ENCODE measurements around the gene RIMS4. TPM values are rescaled to one million over a fixed set of nuclear protein-coding genes. Genes with fewer than 3 reads are reported as not detected.

The RIMS4 gene
- total RNA-seq = not detected

DNA sequence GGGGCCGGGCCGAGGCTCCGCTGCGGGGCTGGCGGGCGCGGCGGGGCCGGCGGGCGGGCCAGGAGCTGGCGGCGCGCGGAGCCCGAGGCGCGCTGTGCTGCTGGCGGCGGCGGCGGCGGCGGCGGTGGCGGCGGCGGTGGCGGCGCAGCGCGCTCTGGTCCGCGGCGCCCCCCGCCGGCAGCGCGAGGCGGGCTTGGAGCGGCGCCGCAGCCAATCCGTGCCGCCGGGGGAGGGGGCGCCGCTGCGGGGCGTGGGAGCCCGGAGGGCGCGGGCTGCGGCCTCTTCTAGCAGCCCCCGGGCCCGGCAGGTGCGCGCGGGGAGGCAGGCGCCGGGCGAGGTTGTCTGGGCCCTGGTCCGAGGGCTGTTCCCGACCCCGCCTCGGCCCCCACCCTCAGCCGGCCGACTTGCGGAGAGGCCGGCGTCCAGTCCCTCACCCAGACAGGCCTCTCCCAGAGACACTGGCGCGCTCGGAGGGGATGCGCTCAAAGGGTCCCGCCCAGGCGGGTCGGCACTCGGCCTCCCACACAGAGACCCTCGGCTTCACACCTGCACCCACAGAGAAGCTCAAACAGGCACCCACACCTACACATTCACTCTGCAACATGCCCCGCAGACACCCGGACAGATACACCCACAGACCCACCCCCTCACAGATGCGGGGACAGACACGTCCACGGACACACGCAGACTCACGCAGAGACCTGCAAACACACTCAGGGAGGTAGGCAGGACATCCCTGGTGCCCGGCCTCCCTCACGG is at the start of gene RIMS4:
Gene RIMS4 (minus strand): TSS at position 156 of the 759 bp plus-strand sequence. CDS start 275 bp downstream, outside the sequence.
- DNase-seq (ENCODE audit: low read depth in 2 of 3, low spot score in 2 of 3) = peak in 1 of 3 donors; percentile 14

DNA sequence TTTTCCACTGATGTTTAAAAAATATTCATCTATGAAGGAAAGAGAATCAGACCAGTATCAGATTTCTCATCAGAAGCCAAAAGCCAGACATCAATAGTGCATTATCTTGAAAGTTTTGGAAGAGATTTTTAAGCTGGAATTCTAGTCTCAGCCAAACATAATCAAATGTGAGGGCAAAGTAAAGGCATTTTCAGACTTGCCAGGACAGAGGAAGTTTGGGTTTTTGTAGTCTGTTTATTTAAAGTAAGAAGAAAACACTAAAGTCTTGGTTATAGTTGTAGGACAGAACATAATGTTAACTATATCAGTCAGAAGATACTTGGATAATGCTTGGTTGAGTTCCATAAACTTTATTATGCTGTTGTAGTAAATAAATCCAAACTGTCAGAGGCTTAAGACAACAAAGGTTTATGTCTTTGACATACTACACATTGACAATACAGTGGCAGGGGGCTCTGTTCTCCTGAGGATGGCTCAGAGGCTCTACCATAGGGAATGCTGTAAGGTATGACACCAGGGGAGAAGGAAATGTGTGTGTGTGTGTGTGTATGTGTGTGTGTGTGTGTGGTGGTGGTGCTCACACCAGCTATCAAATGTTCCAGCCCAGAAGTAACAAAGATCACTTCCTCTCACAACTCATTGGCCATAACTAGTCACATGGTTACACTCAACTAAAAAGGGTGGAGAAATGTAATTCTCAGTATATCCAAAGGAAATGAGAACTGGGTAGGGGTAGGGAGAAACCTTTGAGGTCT is 48.4 kb upstream of the RIMS4 start:
- no peak for DNase-seq (ENCODE audit: low read depth in 2 of 3, low spot score in 2 of 3)

DNA sequence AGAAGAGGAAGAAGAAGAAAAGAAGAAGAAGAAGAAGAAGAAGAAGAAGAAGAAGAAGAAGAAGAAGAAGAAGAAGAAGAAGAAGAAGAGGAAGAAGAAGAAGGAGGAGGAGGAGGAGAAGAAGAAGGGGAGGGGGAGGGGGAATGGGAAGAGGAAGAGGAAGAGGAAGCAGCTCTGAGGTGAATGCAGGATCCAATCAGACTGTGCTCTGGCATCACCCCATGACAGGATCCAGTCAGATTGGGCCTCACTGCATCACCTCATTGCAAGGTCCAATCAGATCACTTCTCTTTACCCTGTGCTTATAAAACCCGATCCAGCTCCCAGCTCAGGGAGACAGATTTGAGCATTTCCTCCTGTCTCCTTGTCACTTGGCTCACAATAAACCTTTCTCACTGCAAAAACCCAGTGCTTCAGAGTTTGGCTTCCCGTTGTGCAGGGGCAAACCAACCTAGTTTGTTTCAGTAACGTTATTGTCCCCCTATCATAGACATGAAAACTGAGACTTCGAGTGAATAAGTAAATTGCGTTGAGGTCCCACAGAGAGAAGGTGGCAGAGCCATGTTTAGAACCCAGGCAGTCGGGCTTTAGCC is 46.6 kb upstream of the RIMS4 start:
- no peak for DNase-seq (ENCODE audit: low read depth in 2 of 3, low spot score in 2 of 3)

DNA sequence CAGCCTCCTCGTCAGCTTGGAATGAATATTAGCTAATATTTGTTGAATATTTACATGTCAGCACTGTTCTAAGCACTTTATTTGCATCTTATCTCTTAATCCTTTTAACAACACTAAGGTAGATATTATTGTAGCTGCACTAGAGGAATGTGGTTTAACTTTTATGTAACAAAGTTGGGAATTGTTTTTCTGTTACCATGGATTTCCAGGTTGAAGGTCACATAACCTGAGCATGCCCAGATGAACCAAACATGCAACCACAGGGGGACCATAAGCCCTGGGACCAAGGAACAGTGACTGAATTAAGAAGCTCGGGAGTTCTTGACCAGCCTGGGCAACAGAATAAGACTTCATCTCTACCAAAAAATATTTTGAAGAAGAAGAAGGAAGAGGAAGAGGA is 46.1 kb upstream of the RIMS4 start:
- no peak for DNase-seq (ENCODE audit: low read depth in 2 of 3, low spot score in 2 of 3)

DNA sequence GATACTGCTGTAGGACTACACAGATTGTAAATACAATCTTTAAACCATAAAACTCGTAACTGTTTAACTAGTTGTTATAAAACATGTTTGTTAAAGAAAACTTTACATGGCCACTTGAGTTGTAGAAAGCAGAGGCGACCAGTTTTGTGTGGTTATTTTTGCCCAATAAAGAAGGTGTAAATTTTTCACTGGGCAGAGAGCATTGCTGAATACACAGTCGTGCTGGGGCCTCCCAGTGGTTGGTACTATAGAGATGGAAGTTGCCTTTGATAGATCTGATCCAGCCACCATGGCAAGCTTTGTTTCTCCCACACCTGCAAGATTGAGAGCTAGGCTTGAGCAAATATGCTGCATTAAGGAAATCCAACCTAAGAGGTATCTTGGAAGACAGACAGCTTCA is 41.2 kb upstream of the RIMS4 start:
- no peak for DNase-seq (ENCODE audit: low read depth in 2 of 3, low spot score in 2 of 3)

DNA sequence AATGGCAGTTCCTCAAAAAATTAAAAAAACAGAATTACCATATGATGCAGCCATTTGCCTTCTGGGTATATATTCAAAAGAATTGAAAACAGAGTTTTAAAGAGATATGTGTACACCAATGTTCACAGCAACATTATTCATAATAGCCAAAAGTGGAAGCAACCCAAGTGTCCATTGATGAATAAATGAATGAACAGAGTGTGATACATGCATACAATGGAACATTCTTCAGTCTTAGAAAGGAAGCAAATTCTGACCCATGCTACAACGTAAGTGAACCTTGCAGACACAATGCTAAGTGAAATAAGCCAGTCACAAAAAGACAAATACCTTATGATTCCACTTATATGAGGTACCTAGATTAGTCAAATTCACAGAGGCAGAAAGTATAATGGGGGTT is 40.5 kb upstream of the RIMS4 start:
- DNase-seq (ENCODE audit: low read depth in 2 of 3, low spot score in 2 of 3) = no peak

DNA sequence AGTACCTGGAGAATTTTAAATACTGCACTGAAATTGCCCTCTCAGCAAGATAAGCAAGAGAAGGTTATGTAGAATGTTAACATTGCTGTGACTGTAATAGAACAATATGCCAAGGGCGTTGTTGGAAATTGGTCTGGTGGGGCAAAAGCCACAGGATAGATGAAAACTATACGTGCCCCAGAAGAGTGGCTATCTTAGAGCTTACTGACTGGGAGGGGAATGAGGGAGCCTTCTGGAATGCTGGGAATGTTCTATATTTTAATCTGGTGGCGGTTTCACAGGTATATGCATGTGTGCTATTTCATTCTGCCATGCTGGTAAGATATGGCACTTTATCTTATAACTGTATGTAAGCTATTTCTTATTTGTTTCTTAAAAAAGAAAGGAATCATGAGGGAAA is 39.9 kb upstream of the RIMS4 start:
- DNase-seq (ENCODE audit: low read depth in 2 of 3, low spot score in 2 of 3) = no peak

DNA sequence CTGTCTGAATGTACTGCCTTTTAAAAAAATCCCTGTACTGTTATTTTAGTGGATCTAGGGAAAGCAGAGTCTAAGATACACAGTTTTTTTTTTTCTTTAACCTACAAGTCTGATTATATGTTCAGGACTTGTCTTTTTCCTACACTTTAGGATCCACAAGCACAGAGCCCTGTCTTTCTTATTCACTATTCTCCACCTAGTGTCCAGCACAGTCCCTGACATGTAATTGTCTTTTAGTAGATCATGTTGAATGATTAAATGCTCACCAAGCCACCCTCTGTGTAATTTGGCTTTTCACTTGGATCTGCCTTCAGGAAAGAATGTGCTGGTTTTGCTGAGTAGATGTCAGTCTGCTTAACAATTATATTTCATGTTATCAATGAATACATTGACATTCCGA is 39.4 kb upstream of the RIMS4 start:
- no peak for DNase-seq (ENCODE audit: low read depth in 2 of 3, low spot score in 2 of 3)

DNA sequence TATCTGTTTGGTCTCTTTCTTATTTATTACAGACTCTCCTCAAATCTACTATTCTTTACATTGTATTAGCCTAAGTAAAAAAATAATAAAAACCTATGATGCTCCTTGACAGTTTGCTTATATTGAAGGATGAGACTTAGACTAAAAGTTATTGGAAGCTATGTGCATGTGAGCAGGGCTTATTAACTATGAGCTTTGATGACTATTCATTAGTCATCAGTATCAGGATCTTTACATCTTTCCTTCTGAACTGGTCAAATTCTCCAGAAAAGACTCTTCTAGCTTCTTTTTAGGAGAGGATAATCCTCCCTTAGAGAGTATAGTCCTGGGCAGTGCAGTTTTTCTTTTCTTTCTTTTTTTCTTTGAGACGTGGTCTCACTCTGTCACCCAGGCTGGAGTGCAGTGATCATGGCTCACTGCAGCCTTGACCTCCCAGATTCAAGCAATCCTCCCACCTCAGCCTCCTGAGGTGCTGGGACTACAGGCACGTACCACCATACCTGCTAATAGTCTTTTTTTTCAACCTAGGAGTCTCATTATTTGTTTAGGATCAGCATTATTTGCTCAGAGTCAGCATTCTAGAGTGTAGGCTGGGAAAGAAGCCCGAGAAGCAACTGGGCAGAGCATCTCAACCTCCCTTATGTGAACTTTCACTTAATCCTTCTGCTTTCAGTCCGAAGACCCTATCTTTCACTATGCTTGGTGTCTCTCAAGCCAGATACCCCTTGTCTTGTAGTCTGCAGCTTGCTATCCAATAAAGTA is 38.1 kb upstream of the RIMS4 start:
- DNase-seq (ENCODE audit: low read depth in 2 of 3, low spot score in 2 of 3) = no peak

DNA sequence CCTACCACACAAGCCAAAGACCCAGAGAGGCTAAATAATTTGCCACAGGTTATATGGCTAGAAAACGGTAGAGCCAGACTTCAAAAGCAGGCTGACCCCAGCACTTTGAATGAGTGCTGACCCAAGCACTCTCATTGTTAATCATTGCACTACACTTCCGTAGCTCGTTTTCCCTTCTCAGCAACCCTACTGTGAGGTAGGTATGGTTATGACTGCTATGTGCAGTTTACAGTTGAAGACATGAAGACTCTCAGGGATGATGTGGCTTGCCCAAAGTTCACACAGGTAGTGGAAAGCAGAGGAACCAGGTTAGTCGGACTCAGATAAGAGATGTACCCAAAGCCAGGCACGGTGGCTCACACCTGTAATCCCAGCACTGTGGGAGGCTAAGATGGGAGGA is 33.5 kb upstream of the RIMS4 start:
- no peak for DNase-seq (ENCODE audit: low read depth in 2 of 3, low spot score in 2 of 3)

DNA sequence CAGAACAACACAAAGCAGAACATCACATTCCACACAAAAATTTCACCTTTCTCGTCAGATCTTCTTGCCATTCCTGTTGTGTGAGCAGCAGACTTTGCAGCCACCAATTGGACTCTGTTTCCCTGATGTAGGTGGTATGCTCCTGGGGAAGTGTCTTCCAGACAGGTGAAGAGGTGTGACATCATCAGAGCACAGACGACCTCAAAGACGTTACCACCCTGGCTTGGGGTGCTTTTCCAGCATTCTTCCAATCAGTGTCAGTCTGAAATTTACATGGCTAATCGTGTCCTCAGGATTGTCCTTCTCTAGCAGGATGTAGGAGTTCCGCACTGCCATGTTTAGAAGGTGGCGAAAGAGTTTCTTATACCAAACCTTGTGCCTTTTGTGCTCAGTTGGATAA is 31.6 kb upstream of the RIMS4 start:
- DNase-seq (ENCODE audit: low read depth in 2 of 3, low spot score in 2 of 3) = no peak

DNA sequence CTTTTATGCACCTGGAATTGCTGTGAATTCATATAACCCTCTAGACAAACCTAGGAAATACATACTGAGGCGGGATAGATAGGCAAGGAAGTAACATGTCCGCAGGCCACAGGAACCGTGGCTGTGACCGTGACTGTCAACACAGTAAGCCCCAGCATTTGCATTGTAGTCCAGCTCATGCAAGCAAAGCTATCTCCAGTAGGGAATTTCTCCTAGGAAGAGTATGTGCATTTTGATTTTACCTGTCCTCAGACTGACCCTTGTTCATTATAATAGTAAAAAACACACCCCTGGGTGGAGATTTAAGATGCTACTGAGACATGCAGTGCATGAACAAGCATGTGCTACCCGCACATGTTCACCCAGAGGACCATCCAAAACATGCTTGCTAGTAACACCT is 30.5 kb upstream of the RIMS4 start:
- DNase-seq (ENCODE audit: low read depth in 2 of 3, low spot score in 2 of 3) = no peak

DNA sequence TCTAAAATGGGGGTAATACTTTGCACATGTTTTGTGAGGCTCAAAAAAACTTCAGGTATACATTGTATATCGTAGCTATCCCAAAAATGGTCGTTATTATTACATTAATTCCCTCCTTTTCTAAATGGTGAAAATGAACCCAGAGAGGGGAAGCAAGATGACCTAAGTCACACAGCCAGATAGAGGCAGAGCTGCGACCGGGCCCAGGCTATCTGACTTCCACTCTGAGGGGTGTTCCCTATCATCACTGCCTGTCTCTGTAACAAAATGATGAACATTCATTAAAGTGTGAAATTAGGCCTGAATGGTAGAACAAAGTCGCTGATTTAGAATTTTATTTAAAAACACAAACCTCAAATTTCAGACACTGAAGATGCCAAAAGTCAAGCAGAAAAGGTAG is 29.1 kb upstream of the RIMS4 start:
- DNase-seq (ENCODE audit: low read depth in 2 of 3, low spot score in 2 of 3) = no peak

DNA sequence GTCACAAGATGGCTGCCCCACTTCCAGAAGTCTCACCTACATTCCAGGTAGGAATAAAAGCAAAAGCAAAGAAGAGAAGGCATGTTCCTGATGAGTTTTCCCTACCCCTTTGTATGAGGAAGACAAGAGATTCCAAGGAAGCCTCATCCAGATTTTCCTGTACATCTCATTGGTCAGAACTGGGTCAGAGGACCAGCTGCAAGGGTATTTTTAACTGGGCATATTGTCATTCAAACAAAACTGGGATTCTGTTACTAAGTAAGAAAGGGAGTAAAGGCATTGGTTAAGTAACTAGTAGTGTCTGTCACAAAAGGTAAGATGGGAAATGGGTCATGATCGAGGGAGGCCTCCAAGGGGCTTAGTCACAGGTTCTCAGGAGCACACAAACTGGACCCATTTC is 28.2 kb upstream of the RIMS4 start:
- DNase-seq (ENCODE audit: low read depth in 2 of 3, low spot score in 2 of 3) = no peak

DNA sequence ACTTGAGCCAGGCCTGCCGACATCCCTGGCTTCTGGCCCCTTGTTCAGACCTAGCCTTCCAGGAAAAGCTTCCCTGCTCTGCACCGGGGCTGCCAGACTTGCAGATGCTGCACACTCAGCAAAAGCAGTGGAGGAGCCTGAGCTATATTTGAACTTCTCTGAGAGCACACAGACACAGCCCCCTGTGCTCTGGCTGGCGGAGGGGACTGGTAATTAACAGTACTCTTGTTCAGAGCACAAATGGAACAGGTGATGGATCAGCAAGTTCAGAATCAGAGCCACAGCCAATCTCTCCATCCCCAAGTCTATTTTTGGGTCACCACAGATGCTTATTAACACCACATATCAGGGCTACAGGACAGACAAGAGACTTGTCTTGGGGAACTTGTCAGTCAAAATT is 27.6 kb upstream of the RIMS4 start:
- DNase-seq (ENCODE audit: low read depth in 2 of 3, low spot score in 2 of 3) = no peak

DNA sequence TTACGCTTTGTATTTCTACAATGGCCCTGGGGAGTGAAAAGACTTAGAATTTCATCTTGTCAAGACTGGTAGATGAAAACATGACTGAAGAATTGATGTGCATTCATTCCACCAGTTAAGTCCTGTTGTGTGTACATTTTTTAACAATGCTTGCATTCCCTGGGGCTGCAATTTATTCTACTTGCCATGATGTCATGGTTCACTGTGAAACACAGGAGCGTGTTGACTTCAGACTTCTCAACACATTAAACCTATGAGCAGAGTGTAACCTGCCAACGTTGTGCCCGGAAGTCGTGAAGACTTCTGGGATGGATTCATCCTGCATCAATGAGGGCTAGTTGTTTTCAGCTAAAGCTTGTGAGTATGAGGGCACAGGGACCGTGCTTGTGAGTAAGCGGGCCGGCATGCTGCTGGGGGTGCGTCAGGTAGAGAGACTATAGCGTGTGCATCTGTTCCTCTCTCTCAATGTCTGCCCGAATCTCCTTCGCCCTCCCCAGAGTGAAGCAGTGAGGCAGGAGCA is 26.3 kb upstream of the RIMS4 start:
- no peak for DNase-seq (ENCODE audit: low read depth in 2 of 3, low spot score in 2 of 3)

DNA sequence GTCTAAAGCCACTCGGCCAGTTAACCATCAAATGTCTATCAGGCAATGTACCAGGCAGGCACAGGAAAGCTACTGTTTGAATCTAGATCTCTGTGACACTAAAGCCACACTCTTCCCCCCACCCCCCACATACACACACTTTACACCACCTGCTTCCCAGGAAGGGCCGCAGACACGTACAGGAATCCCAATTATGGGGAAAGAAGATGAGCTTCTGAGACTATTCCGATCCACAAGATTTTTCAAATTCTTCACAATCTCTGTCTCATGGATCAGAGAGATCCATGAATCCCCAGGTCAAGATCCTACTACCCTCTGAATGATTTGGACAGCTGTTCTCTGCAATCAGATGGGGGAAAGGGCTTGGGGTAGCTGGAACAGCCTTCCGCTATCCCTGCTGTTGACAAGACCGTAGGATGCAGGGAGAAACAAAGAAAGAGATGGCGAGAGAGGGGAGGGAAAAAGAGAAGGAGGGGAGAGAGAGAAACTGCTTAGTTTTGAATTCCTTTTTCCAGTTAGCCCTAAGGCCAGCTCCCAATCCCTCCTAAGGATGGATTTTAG is 25.4 kb upstream of the RIMS4 start:
- DNase-seq (ENCODE audit: low read depth in 2 of 3, low spot score in 2 of 3) = no peak

DNA sequence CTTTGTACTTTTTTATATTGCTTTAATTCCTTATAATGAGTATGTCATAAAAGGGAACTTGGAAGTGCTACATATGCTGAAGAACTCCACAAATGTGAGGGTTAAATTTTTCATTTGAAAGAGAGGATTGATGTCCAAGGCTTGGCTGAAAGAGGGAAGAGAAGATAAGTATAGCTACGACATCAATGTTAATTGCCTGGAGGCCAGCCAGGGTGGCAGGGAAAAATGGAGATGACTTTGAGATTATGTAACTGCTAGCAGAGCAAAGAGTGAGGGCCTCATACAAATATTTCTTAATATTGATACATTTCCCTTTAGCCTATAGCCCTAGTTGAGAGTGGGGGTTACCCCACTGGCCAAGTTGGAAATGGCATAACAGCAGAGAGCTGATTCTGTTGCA is 24.8 kb upstream of the RIMS4 start:
- DNase-seq (ENCODE audit: low read depth in 2 of 3, low spot score in 2 of 3) = no peak

DNA sequence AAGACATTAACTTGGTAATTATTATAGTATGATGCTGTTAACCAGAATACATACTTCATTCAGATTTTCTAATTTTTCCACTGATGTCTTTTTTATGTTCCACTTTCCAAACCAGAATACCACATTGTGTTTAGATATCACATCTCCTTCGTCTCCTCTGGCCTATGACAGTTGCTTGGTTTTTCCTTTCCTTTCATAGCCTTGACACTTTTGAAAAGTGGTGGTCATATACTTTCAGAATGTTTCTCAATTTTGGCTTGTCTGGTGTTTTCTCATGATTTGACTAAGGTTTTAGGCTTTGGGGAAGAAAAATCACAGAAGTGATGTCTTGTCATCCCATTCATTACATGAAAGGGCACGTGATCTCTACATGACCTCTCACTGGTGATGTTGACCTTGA is 24.3 kb upstream of the RIMS4 start:
- DNase-seq (ENCODE audit: low read depth in 2 of 3, low spot score in 2 of 3) = no peak

DNA sequence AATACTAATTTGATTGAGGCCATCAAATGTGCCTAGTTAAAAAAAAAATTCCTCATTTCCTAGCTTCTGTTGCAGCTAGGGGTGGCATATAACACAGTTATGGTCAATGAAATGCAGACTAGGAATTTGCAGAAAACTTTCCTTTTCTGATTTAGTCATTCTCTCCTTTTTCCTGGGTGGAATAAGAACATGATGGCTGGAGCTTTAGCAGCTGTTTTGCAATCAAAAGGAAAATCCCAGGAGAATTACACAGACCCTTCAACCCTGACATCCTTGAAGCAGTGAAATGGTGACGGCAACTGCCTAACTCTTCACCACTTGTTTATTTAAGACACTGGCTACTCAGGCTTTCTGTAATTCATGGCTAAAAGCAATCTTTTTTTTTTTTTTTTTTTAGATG is 23.1 kb upstream of the RIMS4 start:
- no peak for DNase-seq (ENCODE audit: low read depth in 2 of 3, low spot score in 2 of 3)

DNA sequence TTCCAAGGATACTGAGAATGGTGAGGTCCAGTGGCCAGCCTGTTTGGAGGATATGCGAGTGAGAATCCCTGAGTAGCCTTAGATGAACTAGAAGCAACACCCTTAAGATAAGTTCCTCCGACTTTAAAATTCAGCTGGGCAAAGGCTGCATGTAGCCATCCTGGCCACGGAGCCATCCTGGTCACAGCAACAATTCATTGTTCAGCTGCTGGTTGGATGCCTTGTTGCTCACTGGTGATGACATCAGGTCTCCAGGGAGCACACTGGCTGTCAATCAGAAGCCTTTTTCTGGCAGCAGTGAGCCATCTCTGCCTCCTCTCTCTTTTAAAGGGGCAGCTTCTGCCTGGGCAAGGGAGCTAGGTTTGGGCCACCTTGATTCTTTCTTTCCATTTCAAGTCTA is 22.4 kb upstream of the RIMS4 start:
- DNase-seq (ENCODE audit: low read depth in 2 of 3, low spot score in 2 of 3) = no peak
